Neural cell (in vitro differentiated cells): ENCODE measurements around the gene TMEM184B. TPM values are rescaled to one million over a fixed set of nuclear protein-coding genes. Genes with fewer than 3 reads are reported as not detected.

Experiments used
- H2AFZ ChIP-seq: fragments of 200-600, 300-800 bp; sonication (generic), shearing (Covaris generic); 2 replicates; pipeline ENCODE4 v1.6.0; 2014; ENCODE audit warnings: low read depth, mild to moderate bottlenecking, antibody characterized with exemption, low read length, moderate library complexity
- H3F3A ChIP-seq: fragments of 200-600 bp; shearing (Covaris generic); 2 replicates; pipeline ENCODE4 v1.6.1; 2016; ENCODE audit warnings: mild to moderate bottlenecking, moderate library complexity, mixed read lengths, antibody characterized with exemption, low read length; ENCODE audit not compliant: insufficient read depth, poor library complexity, severe bottlenecking
- H3K27ac ChIP-seq: fragments of 200-600, 300-800 bp; sonication (generic), shearing (Covaris generic); 2 replicates; pipeline ENCODE4 v1.5.1; 2014; ENCODE audit warnings: mild to moderate bottlenecking, low read length, moderate library complexity
- H3K27me3 ChIP-seq: fragments of 300-800, 200-600 bp; sonication (generic), shearing (Covaris generic); 2 replicates; pipeline ENCODE4 v1.6.0; 2014; ENCODE audit warnings: mild to moderate bottlenecking, low read depth, low read length, moderate library complexity; ENCODE audit not compliant: insufficient read depth
- H3K36me3 ChIP-seq: fragments of 300-800, 200-600 bp; sonication (generic), shearing (Covaris generic); 2 replicates; pipeline ENCODE4 v1.5.1; 2014; ENCODE audit warnings: mild to moderate bottlenecking, antibody characterized with exemption, low read length, moderate library complexity; ENCODE audit not compliant: insufficient read depth
- H3K4me2 ChIP-seq: fragments of 300-800, 200-600 bp; sonication (generic), shearing (Covaris generic); 2 replicates; pipeline ENCODE4 v1.6.0; 2014; ENCODE audit warnings: mild to moderate bottlenecking, low read length
- H3K4me3 ChIP-seq: fragments of 300-800, 200-600 bp; sonication (generic), shearing (Covaris generic); 2 replicates; pipeline ENCODE4 v1.5.1; 2014; ENCODE audit warnings: mild to moderate bottlenecking, low read length, moderate library complexity
- H3K79me2 ChIP-seq: fragments of 200-600 bp; shearing (Covaris generic); replicated peaks from 2 replicates; pipeline ENCODE4 v1.6.0; 2014; ENCODE audit warnings: mild to moderate bottlenecking, low read length, moderate library complexity; ENCODE audit not compliant: insufficient read depth
- H3K9ac ChIP-seq: fragments of 300-800, 200-600 bp; sonication (generic), shearing (Covaris generic); 2 replicates; pipeline ENCODE4 v1.6.1; 2016; ENCODE audit warnings: mild to moderate bottlenecking, low read length, mixed read lengths
- H3K9me2 ChIP-seq: fragments of 200-600 bp; shearing (Covaris generic); 2 replicates; pipeline ENCODE4 v1.6.1; 2016; ENCODE audit warnings: mild to moderate bottlenecking, low read length, mixed read lengths; ENCODE audit not compliant: insufficient read depth
- H3K9me3 ChIP-seq: fragments of 200-600, 300-800 bp; sonication (generic), shearing (Covaris generic); 2 replicates; pipeline ENCODE4 v1.6.1; 2016; ENCODE audit warnings: mild to moderate bottlenecking, mixed run types, low read length, moderate library complexity, mixed read lengths
- H4K20me1 ChIP-seq: fragments of 200-600 bp; shearing (Covaris generic); 2 replicates; pipeline ENCODE4 v1.6.1; 2016; ENCODE audit warnings: mild to moderate bottlenecking, mixed run types; ENCODE audit not compliant: insufficient read depth
- CTCF ChIP-seq: fragments of 450-650 bp; IDR thresholded peaks from 2 replicates; pipeline ENCODE4 v1.5.1; 2014; ENCODE audit warnings: antibody characterized with exemption, mild to moderate bottlenecking, moderate library complexity; ENCODE audit not compliant: poor library complexity, severe bottlenecking
- EP300 ChIP-seq: fragments of 450-650 bp; conservative IDR thresholded peaks from 2 replicates; pipeline ENCODE4 v1.6.1; 2014; ENCODE audit warnings: antibody characterized with exemption, mild to moderate bottlenecking, moderate library complexity; ENCODE audit not compliant: poor library complexity, severe bottlenecking
- EZH2 ChIP-seq: fragments of 200-600, 300-800 bp; shearing (Covaris generic), sonication (generic); IDR thresholded peaks from 2 replicates; pipeline ENCODE4 v1.6.1; 2014; ENCODE audit warnings: antibody characterized with exemption, low read length, borderline replicate concordance, mild to moderate bottlenecking; ENCODE audit not compliant: insufficient read depth, poor library complexity, severe bottlenecking
- POLR2AphosphoS5 ChIP-seq: IDR thresholded peaks from 2 replicates; pipeline ENCODE4 v1.6.1; 2012
- RAD21 ChIP-seq: fragments of 450-650 bp; conservative IDR thresholded peaks from 2 replicates; pipeline ENCODE4 v1.6.1; 2014; ENCODE audit warnings: antibody characterized with exemption, mild to moderate bottlenecking, moderate library complexity
- REST ChIP-seq: IDR thresholded peaks from 2 replicates; pipeline ENCODE4 v1.6.1; 2012; ENCODE audit warnings: borderline replicate concordance
- SMC3 ChIP-seq: fragments of 450-650 bp; conservative IDR thresholded peaks from 2 replicates; pipeline ENCODE4 v1.6.1; 2014; ENCODE audit warnings: antibody characterized with exemption, mild to moderate bottlenecking, moderate library complexity; ENCODE audit not compliant: poor library complexity
- TAF1 ChIP-seq: IDR thresholded peaks from 2 replicates; pipeline ENCODE4 v1.6.1; 2012; ENCODE audit warnings: low read depth
- polyA plus RNA-seq: library from polyadenylated mRNA; depleted of rRNA; stranded (reverse); fragments of >200 nt; gene quantifications from 2 replicates; pipeline ENCODE4 v1.2.3, GENCODE V29; 2014

The TMEM184B gene
- polyA plus RNA-seq, 1 donor from 2014 or later = 19.7 TPM

- peak overlapping the region; percentile 96 for H3K4me3 ChIP-seq
- no peaks in the 10 kb centered on the region for H4K20me1 ChIP-seq
- TF ChIP-seq SMC3 = no peak
- TF ChIP-seq RAD21 = no peak
- no peak for TF ChIP-seq POLR2AphosphoS5
- TF ChIP-seq CTCF = no peak
- H3K9me3 ChIP-seq = no peaks in the 10 kb centered on the region
- no peaks in the 10 kb centered on the region for H3K9me2 ChIP-seq
- H3K79me2 ChIP-seq = peaks cover 41% of the 10 kb centered on the region
- H3K36me3 ChIP-seq = no peaks in the 10 kb centered on the region
- H3K9ac ChIP-seq = peak overlapping the region; percentile 88
- no peaks in the 10 kb centered on the region for H3F3A ChIP-seq
- peak overlapping the region; percentile 74 for H3K27ac ChIP-seq
- peak overlapping the region; percentile 99 for H3K4me2 ChIP-seq
- no peaks in the 10 kb centered on the region for H3K27me3 ChIP-seq
- peak overlapping the region; percentile 99 for H2AFZ ChIP-seq
Measured at GRCh38 chr22:38273135-38273826, 471 bp upstream of the TMEM184B start.

- no peaks in the 10 kb centered on the region for H4K20me1 ChIP-seq
- H3K27me3 ChIP-seq = no peaks in the 10 kb centered on the region
- H3K27ac ChIP-seq = peak overlapping the region; percentile 71
- no peaks in the 10 kb centered on the region for H3K9me2 ChIP-seq
- H3K9me3 ChIP-seq = no peaks in the 10 kb centered on the region
- no peaks in the 10 kb centered on the region for H3K36me3 ChIP-seq
- peak overlapping the region; percentile 65 for H2AFZ ChIP-seq
- no peak for TF ChIP-seq CTCF
- peak; percentile 5 for TF ChIP-seq POLR2AphosphoS5
- TF ChIP-seq EZH2 = no peak
- peak overlapping the region; percentile 96 for H3K4me3 ChIP-seq
- H3K79me2 ChIP-seq = peaks cover 41% of the 10 kb centered on the region
- H3F3A ChIP-seq = no peaks in the 10 kb centered on the region
- peak overlapping the region; percentile 56 for H3K4me2 ChIP-seq
- H3K9ac ChIP-seq = peak overlapping the region; percentile 88
Measured at GRCh38 chr22:38271927-38272372, 860 bp downstream of the TMEM184B start.

- Histone ChIP-seq H3K4me2 (peak overlapping the region; percentile 56), H3F3A (no peaks in the 10 kb centered on the region), H3K9me2 (no peaks in the 10 kb centered on the region), H3K79me2 (peaks cover 43% of the 10 kb centered on the region), H2AFZ (no peak overlapping the region), H3K9ac (peak overlapping the region; percentile 88), H3K4me3 (peak overlapping the region; percentile 96), H3K9me3 (no peaks in the 10 kb centered on the region), H3K27ac (no peak overlapping the region), H3K27me3 (no peaks in the 10 kb centered on the region), H4K20me1 (no peaks in the 10 kb centered on the region), H3K36me3 (no peaks in the 10 kb centered on the region)
- TF ChIP-seq REST (no peak), RAD21 (no peak), SMC3 (no peak), CTCF (no peak), TAF1 (no peak), EP300 (no peak)
Measured at GRCh38 chr22:38271101-38271500, 1.7 kb downstream of the TMEM184B start.
